Vagina (tissue), 2 donors: Measurements from ENCODE around the gene RBKS. TPM values are rescaled to one million over a fixed set of nuclear protein-coding genes. Genes with fewer than 3 reads are reported as not detected.
"Not testable (repeated sequence)": the region's sequence is repeated elsewhere in the genome, so short reads cannot be mapped to it uniquely, and the experiment has no call there.

Source experiments
- DNase-seq, 2 donors: peaks; one replicate each; pipeline ENCODE4 v3.0.0-alpha.2; 2017; ENCODE audit errors: extremely low spot score in 2 of 2
- H3K27ac ChIP-seq: fragments of 200-600 bp; sonication (generic); one replicate; pipeline ENCODE4 v1.5.1; 2019
- H3K27me3 ChIP-seq: fragments of 200-600 bp; sonication (generic); one replicate; pipeline ENCODE4 v1.5.1; 2019
- H3K36me3 ChIP-seq, 2 donors: fragments of 200-600 bp; sonication (generic); one replicate each; pipeline ENCODE4 v1.5.1; 2017 to 2019
- H3K4me1 ChIP-seq: fragments of 200-600 bp; sonication (generic); one replicate; pipeline ENCODE4 v1.5.1; 2019
- H3K4me3 ChIP-seq, 2 donors: fragments of 200-600 bp; sonication (generic); 1 replicate in 1 of 2; 2 replicates in 1 of 2; pipeline ENCODE4 v1.5.1; 2016 to 2019
- H3K9me3 ChIP-seq: fragments of 200-600 bp; sonication (generic); one replicate; pipeline ENCODE4 v1.5.1; 2019
- POLR2A ChIP-seq, 2 donors: fragments of 450-650 bp; IDR thresholded peaks; one replicate each; pipeline ENCODE4 v1.6.1; 2017; ENCODE audit warnings: antibody characterized with exemption in 2 of 2, mild to moderate bottlenecking in 2 of 2, moderate library complexity in 2 of 2
- POLR2AphosphoS5 ChIP-seq, 2 donors: sonication (generic); formaldehyde crosslinking; IDR thresholded peaks; one replicate each; pipeline ENCODE4 v1.9.0; 2017; ENCODE audit warnings: antibody characterized with exemption in 2 of 2, mild to moderate bottlenecking in 2 of 2, low read depth in 1 of 2; ENCODE audit not compliant: insufficient read depth in 1 of 2
- intact Hi-C: fragments of 100-400 bp; cut with DNase I; formaldehyde crosslinking; loops from one replicate; pipeline ENCODE4 v1.15.1; 2023
- total RNA-seq: library from RNA; depleted of rRNA; stranded (reverse); fragments of >200 nt; gene quantifications from one replicate; pipeline ENCODE4 v1.2.3, GENCODE V29; 2016
- TF ChIP-seq, protein P1 (sequence below), 3 experiments: fragments of 450-650 bp in 2 of 3; fragments of 200-600 bp in 1 of 3; sonication (generic) in 1 of 3; IDR thresholded peaks; one replicate each; pipeline ENCODE4 v1.5.1; 2017 to 2019; ENCODE audit warnings: antibody characterized with exemption in 3 of 3, mild to moderate bottlenecking in 2 of 3, moderate library complexity in 2 of 3

Gene RBKS
- total RNA-seq, 1 donor from 2014 or later, result 2.2 TPM

DNA sequence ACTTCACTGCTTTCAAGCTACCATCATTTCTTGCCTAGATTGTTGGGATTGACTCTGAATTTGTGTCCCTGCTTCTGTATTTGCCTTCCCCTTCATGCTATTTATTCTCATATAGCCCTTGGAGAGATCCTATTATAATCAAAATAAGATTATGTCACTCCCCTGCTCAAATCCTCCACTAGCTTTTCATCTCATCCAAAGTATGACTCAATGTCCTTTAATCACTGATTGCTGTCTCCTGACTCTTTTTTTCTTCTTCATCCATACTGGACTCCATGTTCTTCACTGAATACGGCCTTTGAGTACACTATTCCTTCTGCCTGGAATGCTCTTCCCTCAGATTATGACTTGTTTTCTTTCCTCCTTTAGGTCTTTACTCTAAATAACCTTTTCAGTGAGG lies 5.0 kb downstream of the RBKS start:
- Histone ChIP-seq H3K4me1 (peaks cover 7% of the 10 kb centered on the region), H3K27ac (no peak overlapping the region), H3K36me3 (no peaks in the 10 kb centered on the region), H3K27me3 (no peaks in the 10 kb centered on the region), H3K4me3 (no peak overlapping the region), H3K9me3 (no peaks in the 10 kb centered on the region)
- no peak for DNase-seq
- intact Hi-C loops, result no loop called here
- no peak for TF ChIP-seq POLR2AphosphoS5 (IDR thresholded peaks at IDR 0.05; ENCODE audit: insufficient read depth in 1 of 2, low read depth in 1 of 2)
- TF ChIP-seq, protein P1, sequence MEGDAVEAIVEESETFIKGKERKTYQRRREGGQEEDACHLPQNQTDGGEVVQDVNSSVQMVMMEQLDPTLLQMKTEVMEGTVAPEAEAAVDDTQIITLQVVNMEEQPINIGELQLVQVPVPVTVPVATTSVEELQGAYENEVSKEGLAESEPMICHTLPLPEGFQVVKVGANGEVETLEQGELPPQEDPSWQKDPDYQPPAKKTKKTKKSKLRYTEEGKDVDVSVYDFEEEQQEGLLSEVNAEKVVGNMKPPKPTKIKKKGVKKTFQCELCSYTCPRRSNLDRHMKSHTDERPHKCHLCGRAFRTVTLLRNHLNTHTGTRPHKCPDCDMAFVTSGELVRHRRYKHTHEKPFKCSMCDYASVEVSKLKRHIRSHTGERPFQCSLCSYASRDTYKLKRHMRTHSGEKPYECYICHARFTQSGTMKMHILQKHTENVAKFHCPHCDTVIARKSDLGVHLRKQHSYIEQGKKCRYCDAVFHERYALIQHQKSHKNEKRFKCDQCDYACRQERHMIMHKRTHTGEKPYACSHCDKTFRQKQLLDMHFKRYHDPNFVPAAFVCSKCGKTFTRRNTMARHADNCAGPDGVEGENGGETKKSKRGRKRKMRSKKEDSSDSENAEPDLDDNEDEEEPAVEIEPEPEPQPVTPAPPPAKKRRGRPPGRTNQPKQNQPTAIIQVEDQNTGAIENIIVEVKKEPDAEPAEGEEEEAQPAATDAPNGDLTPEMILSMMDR (IDR thresholded peaks at IDR 0.05), result no peak
- TF ChIP-seq POLR2A (IDR thresholded peaks at IDR 0.05), result no peak

- Histone ChIP-seq H3K36me3 (no peaks in the 10 kb centered on the region), H3K27me3 (no peaks in the 10 kb centered on the region), H3K27ac (no peak overlapping the region), H3K9me3 (no peaks in the 10 kb centered on the region), H3K4me1 (peaks cover 2% of the 10 kb centered on the region), H3K4me3 (no peak overlapping the region)
- DNase-seq, result no peak
- TF ChIP-seq, protein P1 (IDR thresholded peaks at IDR 0.05), result no peak
- no peak for TF ChIP-seq POLR2AphosphoS5 (IDR thresholded peaks at IDR 0.05; ENCODE audit: insufficient read depth in 1 of 2, low read depth in 1 of 2)
- TF ChIP-seq POLR2A (IDR thresholded peaks at IDR 0.05), result no peak
- intact Hi-C loops, result no loop called here
Measured at GRCh38 chr2:27884601-27885000, 5.6 kb downstream of the RBKS start.

- intact Hi-C loops, DNase-seq, H3K36me3 ChIP-seq, H3K4me1 ChIP-seq, H3K9me3 ChIP-seq, H3K27me3 ChIP-seq, H3K4me3 ChIP-seq, H3K27ac ChIP-seq: not testable (repeated sequence)
Measured at GRCh38 chr2:27882584-27882922, 7.6 kb downstream of the RBKS start.

DNA sequence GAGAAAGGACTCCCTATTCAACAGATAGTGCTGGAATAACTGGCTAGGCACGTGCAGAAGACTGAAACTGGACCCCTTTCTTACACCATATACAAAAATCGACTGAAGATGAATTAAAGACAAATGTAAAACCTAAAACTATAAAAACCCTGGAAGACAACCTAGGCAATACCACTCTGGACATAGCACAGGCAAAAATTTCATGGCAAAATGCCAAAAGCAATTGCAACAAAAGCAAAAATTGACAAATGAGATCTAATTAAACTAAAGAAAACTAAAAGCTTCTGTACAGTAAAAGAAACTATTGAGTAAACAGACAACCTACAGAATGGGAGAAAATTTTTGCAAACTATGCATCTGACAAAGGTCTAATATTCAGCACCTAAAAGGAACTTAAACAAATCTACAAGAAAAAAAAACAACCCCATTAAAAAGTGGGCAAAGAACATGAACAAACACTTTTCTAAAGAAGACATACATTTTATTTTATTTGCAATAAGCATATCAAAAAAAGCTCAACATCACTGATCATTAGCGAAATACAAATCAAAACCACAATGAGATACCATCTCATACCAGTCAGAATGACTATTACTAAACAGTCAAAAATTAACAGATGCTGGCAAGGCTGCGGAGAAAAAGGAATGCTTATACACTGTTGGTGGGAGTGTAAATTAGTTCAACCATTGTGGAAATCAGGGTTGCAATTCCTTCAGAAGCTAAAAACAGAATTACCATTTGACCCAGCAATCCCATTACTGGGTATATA lies 8.2 kb downstream of the RBKS start:
- H3K4me1 ChIP-seq, result not testable (repeated sequence)

DNA sequence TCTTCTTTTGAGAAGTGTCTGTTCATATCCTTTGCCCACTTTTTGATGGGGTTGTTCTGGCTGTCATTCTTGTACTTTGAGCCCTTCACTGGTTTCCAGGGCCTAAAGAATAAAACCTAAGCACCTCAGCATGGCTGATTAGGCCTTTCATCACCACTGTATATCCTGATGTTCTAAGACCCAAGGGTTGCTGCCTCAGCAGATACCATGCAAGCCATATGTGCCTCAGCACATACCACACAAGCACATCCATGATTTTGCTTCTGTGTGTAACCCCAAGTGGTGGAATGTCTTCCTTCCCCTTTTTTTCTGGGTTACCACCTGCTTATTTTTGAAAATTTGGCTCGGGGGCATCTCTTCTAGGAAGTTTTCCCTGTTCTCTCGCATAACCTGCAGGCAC lies 11.4 kb downstream of the RBKS start:
- no peak overlapping the region for H3K4me3 ChIP-seq
- TF ChIP-seq POLR2AphosphoS5 (IDR thresholded peaks at IDR 0.05; ENCODE audit: insufficient read depth in 1 of 2, low read depth in 1 of 2) (no peak), POLR2A (IDR thresholded peaks at IDR 0.05) (no peak)
- TF ChIP-seq, protein P1 (IDR thresholded peaks at IDR 0.05), result no peak
- no peak for DNase-seq
- H3K4me1 ChIP-seq, result no peaks in the 10 kb centered on the region
- H3K27ac ChIP-seq, result no peak overlapping the region
- no peaks in the 10 kb centered on the region for H3K36me3 ChIP-seq
- H3K9me3 ChIP-seq, result no peaks in the 10 kb centered on the region
- no peaks in the 10 kb centered on the region for H3K27me3 ChIP-seq
- intact Hi-C loops, result no loop called here

More for the DNA sequence above, 8.2 kb downstream of the RBKS start:
- DNase-seq, H3K27me3 ChIP-seq, H3K9me3 ChIP-seq, intact Hi-C loops, H3K4me3 ChIP-seq, H3K36me3 ChIP-seq, H3K27ac ChIP-seq: not testable (repeated sequence)

GRCh38 chr2:27875089-27875881 lies 14.9 kb downstream of the RBKS start:
- TF ChIP-seq POLR2AphosphoS5 (IDR thresholded peaks at IDR 0.05; ENCODE audit: insufficient read depth in 1 of 2, low read depth in 1 of 2), result no peak
- no peak for TF ChIP-seq POLR2A (IDR thresholded peaks at IDR 0.05)
- TF ChIP-seq, protein P1 (IDR thresholded peaks at IDR 0.05), result no peak
- DNase-seq, result no peak
- no peaks in the 10 kb centered on the region for H3K4me1 ChIP-seq
- no peaks in the 10 kb centered on the region for H3K27me3 ChIP-seq
- no peak overlapping the region for H3K27ac ChIP-seq
- intact Hi-C loops, result no loop called here
- no peaks in the 10 kb centered on the region for H3K9me3 ChIP-seq
- H3K4me3 ChIP-seq, result no peak overlapping the region
- no peaks in the 10 kb centered on the region for H3K36me3 ChIP-seq
